H1 (cell line): ENCODE measurements around the gene NECTIN1. TPM values are rescaled to one million over a fixed set of nuclear protein-coding genes. Genes with fewer than 3 reads are reported as not detected.
A peak's percentile ranks its signal among the peaks of the same experiment; 100 is the strongest.

ENCODE experiments used
- CBX5 ChIP-seq: fragments of 300-800, 300-1000 bp; sonication (generic); IDR thresholded peaks from 2 replicates; pipeline ENCODE4 v1.7.1; 2016; ENCODE audit warnings: antibody characterized with exemption, low read length, low read depth
- RAD21 ChIP-seq, 2 experiments: IDR thresholded peaks in 1 of 2; conservative IDR thresholded peaks in 1 of 2; 2 replicates each; pipeline ENCODE4 v1.6.1; 2011; ENCODE audit warnings: low read depth in 2 of 2, low read length in 2 of 2, improper control_type of control experiment in 1 of 2, inconsistent platforms in 1 of 2, mild to moderate bottlenecking in 1 of 2, moderate library complexity in 1 of 2
- SUZ12 ChIP-seq: fragments of 200-600 bp; sonication (generic); IDR thresholded peaks from 2 replicates; pipeline ENCODE4 v1.6.1; 2012; ENCODE audit warnings: mild to moderate bottlenecking, inconsistent platforms, low read length, moderate library complexity, mixed read lengths
- YY1 ChIP-seq: IDR thresholded peaks from 2 replicates; pipeline ENCODE4 v1.6.1; 2011; ENCODE audit warnings: low read depth, mild to moderate bottlenecking, low read length
- polyA plus RNA-seq, 7 experiments: library from polyadenylated mRNA; depleted of rRNA in 3 of 7; stranded (reverse) in 5 of 7; unstranded in 2 of 7; fragments of >200 nt in 5 of 7; fragments of 200-250 nt in 2 of 7; gene quantifications; 1 replicate in 5 of 7; 2 replicates in 1 of 7; 4 replicates in 1 of 7; pipeline versions ENCODE4 v1.2.1 to v1.2.3, GENCODE V29; 2011 to 2013; ENCODE audit warnings: missing spikeins in 2 of 7, mixed read lengths in 2 of 7
- total RNA-seq: library from RNA; stranded (reverse); fragmentation: NEBNext Ultra II Directional; extraction: Animal tissue kit (Norgen Biotek cat#: 25700); gene quantifications from 2 replicates; pipeline ENCODE4 v1.2.1, GENCODE V29; 2021
- TF ChIP-seq, protein P1 (sequence below), 3 experiments: IDR thresholded peaks; 1 replicate in 2 of 3; 2 replicates in 1 of 3; pipeline versions ENCODE4 v1.5.1 to v1.6.1; 2011; ENCODE audit warnings: low read length in 3 of 3, mild to moderate bottlenecking in 3 of 3, inconsistent platforms in 2 of 3, low read depth in 1 of 3, moderate library complexity in 1 of 3; ENCODE audit not compliant: insufficient read depth in 1 of 3; ENCODE audit errors: control extremely low read depth in 1 of 3

NECTIN1 gene
- total and polyA plus RNA-seq, 2 of the 8 experiments (the other 6 are each of a cell fraction or from before 2014, with no cell fraction given), result 43.2 to 97.7 TPM

GRCh38 chr11:119602745-119603373 is 126.1 kb downstream of the NECTIN1 start (continued):
- TF ChIP-seq, protein P1, sequence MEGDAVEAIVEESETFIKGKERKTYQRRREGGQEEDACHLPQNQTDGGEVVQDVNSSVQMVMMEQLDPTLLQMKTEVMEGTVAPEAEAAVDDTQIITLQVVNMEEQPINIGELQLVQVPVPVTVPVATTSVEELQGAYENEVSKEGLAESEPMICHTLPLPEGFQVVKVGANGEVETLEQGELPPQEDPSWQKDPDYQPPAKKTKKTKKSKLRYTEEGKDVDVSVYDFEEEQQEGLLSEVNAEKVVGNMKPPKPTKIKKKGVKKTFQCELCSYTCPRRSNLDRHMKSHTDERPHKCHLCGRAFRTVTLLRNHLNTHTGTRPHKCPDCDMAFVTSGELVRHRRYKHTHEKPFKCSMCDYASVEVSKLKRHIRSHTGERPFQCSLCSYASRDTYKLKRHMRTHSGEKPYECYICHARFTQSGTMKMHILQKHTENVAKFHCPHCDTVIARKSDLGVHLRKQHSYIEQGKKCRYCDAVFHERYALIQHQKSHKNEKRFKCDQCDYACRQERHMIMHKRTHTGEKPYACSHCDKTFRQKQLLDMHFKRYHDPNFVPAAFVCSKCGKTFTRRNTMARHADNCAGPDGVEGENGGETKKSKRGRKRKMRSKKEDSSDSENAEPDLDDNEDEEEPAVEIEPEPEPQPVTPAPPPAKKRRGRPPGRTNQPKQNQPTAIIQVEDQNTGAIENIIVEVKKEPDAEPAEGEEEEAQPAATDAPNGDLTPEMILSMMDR (IDR thresholded peaks at IDR 0.05; ENCODE audit: control extremely low read depth in 1 of 3, insufficient read depth in 1 of 3, low read depth in 1 of 3, low read length in 3 of 3), result peak; percentile 58 to 73 (median 65)
- TF ChIP-seq SUZ12, result no peak
- TF ChIP-seq CBX5, result no peak
- no peak for TF ChIP-seq YY1
- TF ChIP-seq RAD21 (IDR thresholded peaks at IDR 0.05 in 1 of 2, conservative IDR thresholded peaks at IDR 0.05 in 1 of 2; ENCODE audit: low read depth in 2 of 2, low read length in 2 of 2), result peak; percentile 26 to 49; a peak in 3 of 4 replicates
